ENCODE measurements around the gene CBR1. TPM values are rescaled to one million over a fixed set of nuclear protein-coding genes. Genes with fewer than 3 reads are reported as not detected.

CBR1 gene
- total and polyA plus RNA-seq, 2 of the 8 experiments (the other 6 are each of a cell fraction or from before 2014, with no cell fraction given), result 1.8 to 207 TPM

DNA sequence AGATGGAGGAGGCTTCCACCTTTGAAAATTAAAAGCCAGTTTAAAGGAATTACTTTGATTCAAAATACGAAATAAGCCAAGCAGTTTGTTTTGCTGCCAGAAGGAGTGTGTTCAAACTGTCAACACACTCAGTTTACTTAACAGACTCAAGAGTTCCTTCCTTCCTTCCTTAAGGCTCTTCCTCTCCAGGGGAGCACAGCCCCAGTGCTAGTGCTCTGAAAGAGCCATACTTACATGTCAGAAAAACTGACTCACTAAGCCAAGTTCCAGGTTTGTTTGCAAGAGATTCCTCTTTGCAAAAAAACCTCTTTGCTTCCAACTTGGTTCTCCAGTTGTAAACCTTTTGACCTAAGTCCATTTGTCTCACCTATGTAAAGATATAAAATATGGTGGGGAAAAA is 23.8 kb upstream of the CBR1 start:
- H3K27ac ChIP-seq (ENCODE audit: low read depth, low read length), result no peak overlapping the region
- H3K4me3 ChIP-seq (ENCODE audit: extremely low read depth in 1 of 4, insufficient read depth in 2 of 4, low read depth in 3 of 4, low read length in 4 of 4), result no peak overlapping the region
- TF ChIP-seq RBBP5 (IDR thresholded peaks at IDR 0.05; ENCODE audit: borderline replicate concordance, low read depth, low read length) (no peak), TAF1 (IDR thresholded peaks at IDR 0.05; ENCODE audit: low read depth, low read length) (no peak), TAF7 (optimal IDR thresholded peaks at IDR 0.05; ENCODE audit: borderline replicate concordance, low read depth, low read length) (no peak), CREB1 (IDR thresholded peaks at IDR 0.05) (no peak), CHD1 (IDR thresholded peaks at IDR 0.05; ENCODE audit: low read depth, low read length) (no peak), KDM1A (IDR thresholded peaks at IDR 0.05; ENCODE audit: borderline replicate concordance, low read length) (no peak), YY1 (IDR thresholded peaks at IDR 0.05; ENCODE audit: low read depth, low read length) (no peak), EZH2 (IDR thresholded peaks at IDR 0.05; ENCODE audit: low read depth, low read length, severe bottlenecking) (no peak)
- TF ChIP-seq, protein P1, sequence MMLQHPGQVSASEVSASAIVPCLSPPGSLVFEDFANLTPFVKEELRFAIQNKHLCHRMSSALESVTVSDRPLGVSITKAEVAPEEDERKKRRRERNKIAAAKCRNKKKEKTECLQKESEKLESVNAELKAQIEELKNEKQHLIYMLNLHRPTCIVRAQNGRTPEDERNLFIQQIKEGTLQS (IDR thresholded peaks at IDR 0.05; ENCODE audit: insufficient read depth, low read depth, low read length), result no peak
- TF ChIP-seq, protein P2, sequence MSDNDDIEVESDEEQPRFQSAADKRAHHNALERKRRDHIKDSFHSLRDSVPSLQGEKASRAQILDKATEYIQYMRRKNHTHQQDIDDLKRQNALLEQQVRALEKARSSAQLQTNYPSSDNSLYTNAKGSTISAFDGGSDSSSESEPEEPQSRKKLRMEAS (IDR thresholded peaks at IDR 0.05), result no peak
- TF ChIP-seq, protein P3, sequence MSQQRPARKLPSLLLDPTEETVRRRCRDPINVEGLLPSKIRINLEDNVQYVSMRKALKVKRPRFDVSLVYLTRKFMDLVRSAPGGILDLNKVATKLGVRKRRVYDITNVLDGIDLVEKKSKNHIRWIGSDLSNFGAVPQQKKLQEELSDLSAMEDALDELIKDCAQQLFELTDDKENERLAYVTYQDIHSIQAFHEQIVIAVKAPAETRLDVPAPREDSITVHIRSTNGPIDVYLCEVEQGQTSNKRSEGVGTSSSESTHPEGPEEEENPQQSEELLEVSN (IDR thresholded peaks at IDR 0.05), result no peak

More for the DNA sequence above, 23.8 kb upstream of the CBR1 start:
- FAIRE-seq (no peak), DNase-seq (ENCODE audit: low read depth in 1 of 2, low spot score in 2 of 2) (no peak)
- 89% methylated on average over 1 of the region's 1 CpG; no CpG with 5 or more reads in 1 of the 2 experiments for WGBS, 2 experiments (ENCODE audit: extremely low coverage in 1 of 2, insufficient coverage in 1 of 2, insufficient read length in 1 of 2, insufficient replicate concordance in 2 of 2, low coverage in 1 of 2, low lambda C conversion rate in 2 of 2, missing lambda C conversion rate in 1 of 2)
- no peaks in the 10 kb centered on the region for H3K9me3 ChIP-seq (ENCODE audit: insufficient read depth in 2 of 2, low read depth in 1 of 2, low read length in 1 of 2)
- no peak overlapping the region for H4K91ac ChIP-seq (replicated peaks; ENCODE audit: insufficient read length, low read length)
- POLR2A ChIA-PET (ENCODE audit: partially characterized antibody), result interaction anchor here (1.0 to 3.0 kb wide), 4 partner anchors 9 to 14 kb away, joined by 3 to 10 read pairs (median 5); partner anchors contain the start of gene SETD4
- H3K4me2 ChIP-seq (ENCODE audit: insufficient read depth in 1 of 2, low read depth in 2 of 2, low read length in 2 of 2), result no peak overlapping the region
- no peak overlapping the region for H2BK20ac ChIP-seq (ENCODE audit: low read length)
- H3K79me2 ChIP-seq (ENCODE audit: control insufficient read depth in 1 of 2, insufficient read depth in 2 of 2, low read length in 2 of 2), result peaks cover 0 to 3% of the 10 kb centered on the region in 2 experiments; a peak in 1 of 4 replicates
- no peak overlapping the region for H2AFZ ChIP-seq (ENCODE audit: low read length)
- CTCF ChIA-PET (ENCODE audit: partially characterized antibody), result interaction anchor here (1.1 to 2.2 kb wide), 4 partner anchors 17 to 67 kb away, joined by 3 to 13 read pairs (median 7); no protein-coding TSS in a partner anchor
- H2BK12ac ChIP-seq (ENCODE audit: low read depth, low read length), result no peak overlapping the region
- peaks cover 3 to 4% of the 10 kb centered on the region in 2 experiments for H4K20me1 ChIP-seq (replicated peaks in 1 of 2; ENCODE audit: control insufficient read depth in 1 of 2, insufficient read depth in 2 of 2, low read length in 2 of 2)
- H3K23ac ChIP-seq (ENCODE audit: insufficient read length), result no peak overlapping the region
- no peak overlapping the region for H2AK5ac ChIP-seq (ENCODE audit: low read depth, low read length)
- H4K5ac ChIP-seq (ENCODE audit: insufficient read length, low read depth, low read length), result no peak overlapping the region
- no peaks in the 10 kb centered on the region for H3K4me1 ChIP-seq (replicated peaks in 1 of 4; ENCODE audit: control insufficient read depth in 3 of 4, insufficient read depth in 4 of 4, low read length in 3 of 4)
- H3K36me3 ChIP-seq (ENCODE audit: control insufficient read depth in 2 of 4, insufficient read depth in 4 of 4, low read length in 3 of 4), result peaks cover 22 to 81% (median 68%) of the 10 kb centered on the region in 4 experiments
- H2BK5ac ChIP-seq (ENCODE audit: low read depth, low read length), result no peak overlapping the region
- H2BK120ac ChIP-seq (replicated peaks; ENCODE audit: low read depth, low read length), result no peak overlapping the region
- H4K8ac ChIP-seq (ENCODE audit: extremely low read depth, insufficient read depth, low read length), result no peak overlapping the region
- no peak overlapping the region for H3K14ac ChIP-seq (ENCODE audit: insufficient read length)
- H3K18ac ChIP-seq (ENCODE audit: extremely low read depth, low read length), result no peak overlapping the region
- H3K27me3 ChIP-seq (replicated peaks in 1 of 4; ENCODE audit: control insufficient read depth in 3 of 4, extremely low read depth in 1 of 4, insufficient read depth in 3 of 4, low read length in 3 of 4), result no peaks in the 10 kb centered on the region
- no peak overlapping the region for H3K4ac ChIP-seq (replicated peaks; ENCODE audit: insufficient read length, low read depth, low read length)
- H3K56ac ChIP-seq (replicated peaks; ENCODE audit: insufficient read length, low read depth, low read length), result no peak overlapping the region
- no peak overlapping the region for H3K9ac ChIP-seq (replicated peaks in 1 of 4; ENCODE audit: extremely low read depth in 1 of 4, low read depth in 3 of 4, low read length in 3 of 4)
- no peaks in the 10 kb centered on the region for H3K79me1 ChIP-seq (ENCODE audit: low read depth, low read length)
- no peak overlapping the region for H2BK15ac ChIP-seq (ENCODE audit: low read length)
- no peaks in the 10 kb centered on the region for H3K23me2 ChIP-seq (ENCODE audit: low read depth, low read length)

Measured in H1 (cell line).